MM.1S (cell line): ENCODE results near the gene DNAI2.

ENCODE experiments used
- EZH2 ChIP-seq: fragments of 300-600 bp; sonication (generic); optimal IDR thresholded peaks from 2 replicates; pipeline ENCODE3; 2017; ENCODE audit warnings: low read depth, mild to moderate bottlenecking, antibody characterized with exemption, low read length, mixed read lengths
- EZH2phosphoT487 ChIP-seq: fragments of 300-600 bp; sonication (generic); IDR thresholded peaks from 2 replicates; pipeline ENCODE4 v1.6.1; 2018; ENCODE audit warnings: antibody characterized with exemption, low read length
- TF ChIP-seq, protein P1 (sequence below): fragments of 300-600 bp; sonication (generic); IDR thresholded peaks from 2 replicates; pipeline ENCODE4 v1.5.1; 2016; ENCODE audit warnings: antibody characterized with exemption, low read length, mixed read lengths

DNA sequence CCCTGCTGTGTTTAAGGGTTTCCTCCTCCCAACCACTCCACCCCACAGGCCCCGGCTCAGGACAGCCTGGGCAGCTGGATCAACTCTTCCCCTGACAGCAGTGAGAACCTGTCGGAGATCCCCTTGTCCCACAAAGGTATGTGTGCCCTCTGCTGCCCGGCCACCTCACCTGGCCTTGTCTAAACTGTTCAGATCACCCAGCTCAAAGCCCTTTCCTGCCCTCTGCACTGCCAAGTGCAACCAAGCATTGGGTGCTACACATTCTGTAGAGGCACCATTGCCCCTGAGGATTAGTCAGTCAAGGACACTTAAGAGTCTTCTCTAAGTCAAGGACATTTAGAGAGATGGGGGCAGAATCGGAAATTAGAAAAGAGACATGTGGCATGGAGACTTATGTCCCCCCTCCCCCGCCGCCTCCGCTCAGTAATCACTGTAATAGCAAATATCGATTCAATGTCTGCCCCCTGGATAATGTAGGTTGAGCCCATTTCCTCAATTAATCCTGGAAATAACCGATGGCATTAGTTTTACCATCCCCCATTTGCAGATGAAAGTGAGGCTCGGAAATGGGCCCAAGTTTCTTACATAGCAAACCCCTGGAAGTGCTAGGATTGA lies 79.5 kb downstream of the DNAI2 start:
- no peak for TF ChIP-seq EZH2phosphoT487
- TF ChIP-seq, protein P1, sequence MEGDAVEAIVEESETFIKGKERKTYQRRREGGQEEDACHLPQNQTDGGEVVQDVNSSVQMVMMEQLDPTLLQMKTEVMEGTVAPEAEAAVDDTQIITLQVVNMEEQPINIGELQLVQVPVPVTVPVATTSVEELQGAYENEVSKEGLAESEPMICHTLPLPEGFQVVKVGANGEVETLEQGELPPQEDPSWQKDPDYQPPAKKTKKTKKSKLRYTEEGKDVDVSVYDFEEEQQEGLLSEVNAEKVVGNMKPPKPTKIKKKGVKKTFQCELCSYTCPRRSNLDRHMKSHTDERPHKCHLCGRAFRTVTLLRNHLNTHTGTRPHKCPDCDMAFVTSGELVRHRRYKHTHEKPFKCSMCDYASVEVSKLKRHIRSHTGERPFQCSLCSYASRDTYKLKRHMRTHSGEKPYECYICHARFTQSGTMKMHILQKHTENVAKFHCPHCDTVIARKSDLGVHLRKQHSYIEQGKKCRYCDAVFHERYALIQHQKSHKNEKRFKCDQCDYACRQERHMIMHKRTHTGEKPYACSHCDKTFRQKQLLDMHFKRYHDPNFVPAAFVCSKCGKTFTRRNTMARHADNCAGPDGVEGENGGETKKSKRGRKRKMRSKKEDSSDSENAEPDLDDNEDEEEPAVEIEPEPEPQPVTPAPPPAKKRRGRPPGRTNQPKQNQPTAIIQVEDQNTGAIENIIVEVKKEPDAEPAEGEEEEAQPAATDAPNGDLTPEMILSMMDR, result no peak
- no peak for TF ChIP-seq EZH2
